CD8-positive, alpha-beta memory T cell (primary cell): ENCODE data around the gene LAMA3. TPM values are rescaled to one million over a fixed set of nuclear protein-coding genes. Genes with fewer than 3 reads are reported as not detected.

Source experiments
- CTCF ChIA-PET: fragments of 350-600 bp; sonication (Branson Sonifier 250); formaldehyde crosslinking; loops from one replicate; lab custom pipeline; 2021; ENCODE audit warnings: antibody characterized with exemption; lab: Charles Lee
- POLR2A ChIA-PET: fragments of 350-600 bp; sonication (Branson Sonifier 250); formaldehyde crosslinking; loops from one replicate; lab custom pipeline; 2021; ENCODE audit warnings: antibody characterized with exemption; lab: Charles Lee
- DNase-seq, 5 donors: peaks; one replicate each; pipeline versions ENCODE4 v3.0.0 to v3.0.0-alpha.2; 2020 to 2022; ENCODE audit warnings: mixed read lengths in 1 of 5
- H3K27ac ChIP-seq: one replicate; pipeline ENCODE4 v1.7.0; 2013; ENCODE audit warnings: low read depth, mild to moderate bottlenecking, low read length, moderate library complexity
- H3K27me3 ChIP-seq: 2 replicates; pipeline ENCODE4 v1.7.0; 2013; ENCODE audit warnings: low read length, mild to moderate bottlenecking; ENCODE audit not compliant: insufficient read depth, poor library complexity, severe bottlenecking
- H3K36me3 ChIP-seq: 2 replicates; pipeline ENCODE4 v1.7.0; 2013; ENCODE audit warnings: mild to moderate bottlenecking, low read length, moderate library complexity; ENCODE audit not compliant: insufficient read depth
- H3K4me1 ChIP-seq: 2 replicates; pipeline ENCODE4 v1.7.0; 2013; ENCODE audit warnings: mild to moderate bottlenecking, low read length, moderate library complexity; ENCODE audit not compliant: insufficient read depth
- H3K4me3 ChIP-seq: 2 replicates; pipeline ENCODE4 v1.7.0; 2013; ENCODE audit warnings: mild to moderate bottlenecking, low read length
- H3K9me3 ChIP-seq: 2 replicates; pipeline ENCODE4 v1.7.0; 2013; ENCODE audit warnings: mild to moderate bottlenecking, low read length
- H3K27ac Mint-ChIP-seq, 8 donors: one replicate each; pipeline ENCODE4 v1.8.0; 2020 to 2021; ENCODE audit warnings: mixed read lengths in 8 of 8, mild to moderate bottlenecking in 6 of 8, inconsistent platforms in 3 of 8, moderate library complexity in 3 of 8
- H3K27me3 Mint-ChIP-seq, 2 donors: one replicate each; pipeline ENCODE4 v1.8.0; 2020 to 2021; ENCODE audit warnings: mixed read lengths in 2 of 2, mild to moderate bottlenecking in 1 of 2, moderate library complexity in 1 of 2
- H3K36me3 Mint-ChIP-seq, 3 donors: one replicate each; pipeline ENCODE4 v1.8.0; 2020 to 2021; ENCODE audit warnings: mixed read lengths in 3 of 3, inconsistent platforms in 1 of 3, mild to moderate bottlenecking in 1 of 3
- H3K4me1 Mint-ChIP-seq, 3 donors: one replicate each; pipeline ENCODE4 v1.8.0; 2020 to 2021; ENCODE audit warnings: mixed read lengths in 3 of 3, inconsistent platforms in 1 of 3, mild to moderate bottlenecking in 1 of 3
- H3K4me3 Mint-ChIP-seq, 7 donors: one replicate each; pipeline ENCODE4 v1.8.0; 2020 to 2021; ENCODE audit warnings: mixed read lengths in 7 of 7, mild to moderate bottlenecking in 6 of 7, moderate library complexity in 4 of 7, inconsistent platforms in 2 of 7
- H3K9me3 Mint-ChIP-seq, 5 donors: one replicate each; pipeline ENCODE4 v1.8.0; 2020 to 2022; ENCODE audit warnings: mixed read lengths in 5 of 5, mild to moderate bottlenecking in 3 of 5, moderate library complexity in 2 of 5, inconsistent platforms in 1 of 5
- polyA plus RNA-seq: library from polyadenylated mRNA; unstranded; fragments of 300-500 nt; fragmentation: Illumina TruSeq; gene quantifications from one replicate; pipeline ENCODE4 v1.2.3, GENCODE V29; 2021
- total RNA-seq, 2 experiments: library from RNA; stranded (reverse); gene quantifications; one replicate each; pipeline ENCODE4 v1.2.3, GENCODE V29; 2021

LAMA3 gene
- total and polyA plus RNA-seq, 3 experiments from 2014 or later, result 0.47 TPM; not detected in 2

DNA sequence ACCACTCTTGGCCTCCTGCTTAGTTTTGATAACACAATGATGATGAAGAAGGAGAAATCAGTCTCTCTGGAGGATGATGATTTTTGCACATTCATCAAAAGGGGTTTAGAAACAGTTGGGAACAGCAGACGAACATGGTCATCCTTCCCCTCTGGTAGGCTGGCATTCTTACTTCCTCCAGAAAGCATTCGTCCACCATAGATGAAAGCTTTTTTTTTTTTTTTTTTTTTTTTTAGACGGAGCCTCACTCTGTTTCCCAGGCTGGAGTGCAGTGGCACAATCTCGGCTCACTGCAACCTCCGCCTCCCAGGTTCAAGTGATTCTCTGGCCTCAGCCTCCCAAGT is 281.8 kb downstream of the LAMA3 start:
- Histone ChIP-seq H3K27me3 (no peaks in the 10 kb centered on the region), H3K36me3 (no peaks in the 10 kb centered on the region), H3K4me3 (no peak overlapping the region), H3K9me3 (no peaks in the 10 kb centered on the region), H3K27ac (peak overlapping the region; percentile 5), H3K4me1 (peaks cover 69% of the 10 kb centered on the region)
- POLR2A ChIA-PET, result interaction anchor here (0.6 to 2.1 kb wide), 5 partner anchors 14 to 147 kb away, joined by 3 to 15 read pairs (median 6); partner anchors contain the start of gene TTC39C
- H3K4me3 Mint-ChIP-seq, result peak overlapping the region in 6 of 7 donors; percentile 41 to 82 (median 76)
- peak overlapping the region; percentile 92 to 100 (median 98) for H3K27ac Mint-ChIP-seq
- H3K4me1 Mint-ChIP-seq, result peaks cover 78 to 95% (median 94%) of the 10 kb centered on the region in 3 donors
- no peaks in the 10 kb centered on the region for H3K27me3 Mint-ChIP-seq
- peaks cover 0 to 12% (median 1%) of the 10 kb centered on the region in 3 donors for H3K36me3 Mint-ChIP-seq
- CTCF ChIA-PET, result interaction anchor here (1.2 to 7.5 kb wide), 5 partner anchors 10 to 53 kb away, joined by 3 to 44 read pairs (median 5); no protein-coding TSS in a partner anchor
- no peak for DNase-seq
- peaks cover 0 to 7% (median 0%) of the 10 kb centered on the region in 5 donors for H3K9me3 Mint-ChIP-seq

DNA sequence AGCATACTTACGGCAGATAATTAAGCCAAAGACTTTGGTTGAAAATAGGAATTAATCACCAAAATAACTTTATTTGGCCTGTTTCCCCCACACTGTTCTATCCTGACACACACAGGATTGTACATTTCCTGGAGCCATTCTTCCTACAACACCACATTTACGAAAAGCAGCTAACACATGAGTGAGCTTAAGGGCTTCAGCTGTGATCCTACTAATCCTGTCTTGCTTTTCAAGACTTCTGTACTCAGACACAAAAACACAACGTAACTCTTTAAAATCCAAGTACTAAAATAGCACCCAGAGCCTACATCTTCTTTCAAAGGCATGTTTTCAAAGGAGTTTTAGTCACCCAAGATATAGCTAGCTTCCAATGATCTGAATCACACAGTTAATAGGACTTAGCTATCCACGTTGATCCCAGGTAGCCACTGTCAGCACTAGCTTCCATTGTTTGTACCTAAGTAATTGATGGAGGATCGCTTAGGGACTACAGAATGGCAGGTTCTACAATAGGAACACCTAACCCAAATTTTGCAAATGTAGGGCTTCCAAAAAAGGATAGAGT is 282.5 kb downstream of the LAMA3 start:
- H3K4me1 ChIP-seq, result peaks cover 65% of the 10 kb centered on the region
- no peaks in the 10 kb centered on the region for H3K27me3 ChIP-seq
- ChIA-PET CTCF (interaction anchor here (0.5 to 7.5 kb wide), 6 partner anchors 10 to 212 kb away, joined by 3 to 44 read pairs (median 5); no protein-coding TSS in a partner anchor), POLR2A (interaction anchor here (0.7 to 2.1 kb wide), 4 partner anchors 15 to 43 kb away, joined by 4 to 15 read pairs (median 9); partner anchors contain the start of gene TTC39C)
- no peak for DNase-seq
- no peaks in the 10 kb centered on the region for H3K9me3 ChIP-seq
- no peak overlapping the region for H3K27ac ChIP-seq
- no peak overlapping the region for H3K4me3 ChIP-seq
- Mint-ChIP-seq H3K36me3 (peaks cover 1 to 19% (median 4%) of the 10 kb centered on the region in 3 donors), H3K4me3 (peak overlapping the region in 4 of 7 donors; percentile 18 to 76 (median 50)), H3K4me1 (peaks cover 78 to 98% (median 98%) of the 10 kb centered on the region in 3 donors), H3K27ac (peak overlapping the region in 7 of 8 donors; percentile 83 to 98 (median 92)), H3K9me3 (peaks cover 0 to 12% (median 0%) of the 10 kb centered on the region in 5 donors), H3K27me3 (no peaks in the 10 kb centered on the region)
- no peaks in the 10 kb centered on the region for H3K36me3 ChIP-seq

GRCh38 chr18:23972453-23972852 is 283.2 kb downstream of the LAMA3 start:
- Histone ChIP-seq H3K4me3 (no peak overlapping the region), H3K9me3 (no peaks in the 10 kb centered on the region), H3K4me1 (peaks cover 58% of the 10 kb centered on the region), H3K36me3 (no peaks in the 10 kb centered on the region), H3K27ac (no peak overlapping the region), H3K27me3 (no peaks in the 10 kb centered on the region)
- H3K27me3 Mint-ChIP-seq, result no peaks in the 10 kb centered on the region
- peaks cover 0 to 18% (median 0%) of the 10 kb centered on the region in 5 donors for H3K9me3 Mint-ChIP-seq
- POLR2A ChIA-PET, result interaction anchor here (2.1 kb wide), 1 partner anchor 21 kb away, joined by 15 read pairs; no protein-coding TSS in a partner anchor
- peaks cover 1 to 21% (median 6%) of the 10 kb centered on the region in 3 donors for H3K36me3 Mint-ChIP-seq
- CTCF ChIA-PET, result interaction anchor here (1.4 to 7.5 kb wide), 4 partner anchors 9 to 27 kb away, joined by 3 to 44 read pairs (median 12); no protein-coding TSS in a partner anchor
- DNase-seq, result peak in 3 of 5 donors; percentile 12 to 68 (median 45)
- peak overlapping the region; percentile 74 to 98 (median 92) for H3K27ac Mint-ChIP-seq
- H3K4me3 Mint-ChIP-seq, result peak overlapping the region; percentile 2 to 76 (median 57)
- H3K4me1 Mint-ChIP-seq, result peaks cover 75 to 98% (median 96%) of the 10 kb centered on the region in 3 donors

DNA sequence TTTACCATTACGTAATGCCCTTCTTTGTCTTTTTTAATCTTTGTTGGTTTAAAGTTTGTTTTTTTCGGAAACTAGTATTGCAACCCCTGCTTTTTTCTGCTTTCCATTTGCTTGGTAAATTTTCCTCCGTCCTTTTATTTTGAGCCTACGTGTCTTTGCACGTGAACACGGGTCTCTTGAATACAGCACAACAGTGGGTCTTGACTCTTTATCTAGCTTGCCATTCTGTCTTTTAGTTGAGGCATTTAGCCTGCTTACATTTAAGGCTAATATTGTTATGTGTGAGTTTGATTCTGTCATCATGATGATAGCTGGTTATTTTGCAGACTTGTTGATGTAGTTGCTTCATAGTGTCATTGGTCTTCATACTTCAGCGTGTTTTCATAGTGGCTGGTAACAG is 287.9 kb downstream of the LAMA3 start:
- DNase-seq, result no peak
- H3K27ac ChIP-seq, result no peak overlapping the region
- Mint-ChIP-seq H3K27me3 (no peaks in the 10 kb centered on the region), H3K36me3 (peaks cover 1 to 27% (median 6%) of the 10 kb centered on the region in 3 donors), H3K4me1 (peaks cover 44 to 87% (median 81%) of the 10 kb centered on the region in 3 donors), H3K4me3 (no peak overlapping the region), H3K27ac (peak overlapping the region in 3 of 8 donors; percentile 19 to 46 (median 24)), H3K9me3 (peaks cover 0 to 18% (median 2%) of the 10 kb centered on the region in 5 donors)
- no peaks in the 10 kb centered on the region for H3K9me3 ChIP-seq
- no peaks in the 10 kb centered on the region for H3K27me3 ChIP-seq
- POLR2A ChIA-PET, result interaction anchor here (1.3 to 1.4 kb wide), 3 partner anchors 9 to 28 kb away, joined by 3 to 9 read pairs (median 4); no protein-coding TSS in a partner anchor
- H3K36me3 ChIP-seq, result no peaks in the 10 kb centered on the region
- H3K4me1 ChIP-seq, result peaks cover 24% of the 10 kb centered on the region
- CTCF ChIA-PET, result interaction anchor here (1.7 kb wide), 1 partner anchor 16 kb away, joined by 9 read pairs; no protein-coding TSS in a partner anchor
- no peak overlapping the region for H3K4me3 ChIP-seq

GRCh38 chr18:23977719-23978483 is 288.6 kb downstream of the LAMA3 start:
- POLR2A ChIA-PET, result interaction anchor here (1.3 kb wide), 1 partner anchor 9 kb away, joined by 9 read pairs; no protein-coding TSS in a partner anchor
- H3K27ac Mint-ChIP-seq, result peak overlapping the region in 6 of 8 donors; percentile 3 to 90 (median 34)
- Histone ChIP-seq H3K36me3 (no peaks in the 10 kb centered on the region), H3K27me3 (no peaks in the 10 kb centered on the region), H3K9me3 (no peaks in the 10 kb centered on the region), H3K4me3 (no peak overlapping the region), H3K27ac (no peak overlapping the region), H3K4me1 (peaks cover 16% of the 10 kb centered on the region)
- CTCF ChIA-PET, result interaction anchor here (1.1 to 1.7 kb wide), 4 partner anchors 9 to 27 kb away, joined by 3 to 9 read pairs (median 4); no protein-coding TSS in a partner anchor
- peaks cover 36 to 86% (median 79%) of the 10 kb centered on the region in 3 donors for H3K4me1 Mint-ChIP-seq
- H3K4me3 Mint-ChIP-seq, result peak overlapping the region in 1 of 7 donors; percentile 37
- peaks cover 0 to 18% (median 2%) of the 10 kb centered on the region in 5 donors for H3K9me3 Mint-ChIP-seq
- peaks cover 1 to 27% (median 7%) of the 10 kb centered on the region in 3 donors for H3K36me3 Mint-ChIP-seq
- H3K27me3 Mint-ChIP-seq, result no peaks in the 10 kb centered on the region
- DNase-seq, result peak in 1 of 5 donors; percentile 56

DNA sequence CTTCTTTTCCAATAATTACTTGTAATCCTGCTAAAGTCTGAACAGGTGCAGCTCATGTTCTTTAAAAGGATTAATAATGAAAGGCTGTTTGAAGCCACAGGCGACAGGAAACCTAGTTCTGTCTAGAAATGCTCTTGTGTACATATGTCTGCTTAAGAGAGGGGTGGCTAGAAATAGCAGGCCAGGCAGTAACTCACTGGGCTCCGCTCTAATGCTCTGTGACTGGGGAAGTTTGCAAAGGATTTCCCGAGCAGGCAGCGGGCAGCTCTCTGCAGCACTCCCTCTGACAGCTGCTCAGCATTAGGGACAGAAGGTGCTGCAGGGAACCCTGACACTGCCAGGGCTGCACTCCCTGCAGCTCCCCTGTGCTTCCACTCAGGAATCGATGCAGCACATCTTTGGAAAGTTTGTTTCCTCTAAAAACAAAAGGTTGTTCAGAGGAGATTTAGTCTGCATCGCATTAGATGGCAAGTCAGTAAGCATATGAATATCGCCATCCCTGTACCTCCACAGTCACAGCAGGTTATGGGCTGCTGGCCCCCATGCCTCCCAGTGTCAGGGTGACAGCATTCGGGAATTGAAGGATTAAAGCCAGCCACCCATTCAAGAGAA is 292.2 kb downstream of the LAMA3 start:
- Histone ChIP-seq H3K4me1 (peaks cover 13% of the 10 kb centered on the region), H3K4me3 (no peak overlapping the region), H3K9me3 (no peaks in the 10 kb centered on the region), H3K27me3 (no peaks in the 10 kb centered on the region), H3K36me3 (no peaks in the 10 kb centered on the region), H3K27ac (no peak overlapping the region)
- peaks cover 17 to 58% (median 46%) of the 10 kb centered on the region in 3 donors for H3K4me1 Mint-ChIP-seq
- no peak overlapping the region for H3K4me3 Mint-ChIP-seq
- peaks cover 2 to 13% (median 5%) of the 10 kb centered on the region in 3 donors for H3K36me3 Mint-ChIP-seq
- peak overlapping the region in 3 of 8 donors; percentile 18 to 84 (median 27) for H3K27ac Mint-ChIP-seq
- CTCF ChIA-PET, result interaction anchor here (0.9 to 2.1 kb wide), 4 partner anchors 9 to 16 kb away, joined by 3 to 5 read pairs (median 4); no protein-coding TSS in a partner anchor
- no peak for DNase-seq
- H3K27me3 Mint-ChIP-seq, result no peaks in the 10 kb centered on the region
- POLR2A ChIA-PET, result no interaction called here
- peaks cover 0 to 7% (median 0%) of the 10 kb centered on the region in 5 donors for H3K9me3 Mint-ChIP-seq
